Left hindlimb (tissue), 1 donor: Measurements from ENCODE around the gene SLC30A2.

ENCODE experiments used
- DNase-seq: peaks from one replicate; pipeline ENCODE4 v3.0.0-alpha.2; 2018

The SLC30A2 gene

GRCh38 chr1:26037904-26038303 lies 8.0 kb downstream of the SLC30A2 start:
- DNase-seq: no peak

- no peak for DNase-seq
Observed at GRCh38 chr1:26036756-26037281, 9.1 kb downstream of the SLC30A2 start.

GRCh38 chr1:26035959-26036755 lies 9.8 kb downstream of the SLC30A2 start:
- peak; percentile 85 for DNase-seq

- DNase-seq: peak; percentile 92
Observed at GRCh38 chr1:26035203-26035958, 10.5 kb downstream of the SLC30A2 start.

GRCh38 chr1:26034504-26035202 lies 11.3 kb downstream of the SLC30A2 start:
- no peak for DNase-seq

GRCh38 chr1:26032656-26033357 lies 13.1 kb downstream of the SLC30A2 start:
- no peak for DNase-seq

- no peak for DNase-seq
Observed at GRCh38 chr1:26031611-26032220, 14.2 kb downstream of the SLC30A2 start.

- DNase-seq: no peak
Observed at GRCh38 chr1:26031196-26031595, 14.7 kb downstream of the SLC30A2 start.

GRCh38 chr1:26029864-26030481 lies 15.9 kb downstream of the SLC30A2 start:
- DNase-seq: no peak

GRCh38 chr1:26029054-26029863 lies 16.7 kb downstream of the SLC30A2 start:
- no peak for DNase-seq

GRCh38 chr1:26028490-26028980 lies 17.4 kb downstream of the SLC30A2 start:
- peak; percentile 70 for DNase-seq

GRCh38 chr1:26027716-26028489 lies 18.0 kb downstream of the SLC30A2 start:
- DNase-seq: no peak

GRCh38 chr1:26025517-26025916 lies 20.4 kb downstream of the SLC30A2 start:
- no peak for DNase-seq

- no peak for DNase-seq
Observed at GRCh38 chr1:26025060-26025459, 20.9 kb downstream of the SLC30A2 start.

GRCh38 chr1:26023826-26024225 lies 22.1 kb downstream of the SLC30A2 start:
- no peak for DNase-seq

- DNase-seq: no peak
Observed at GRCh38 chr1:26023009-26023408, 22.9 kb downstream of the SLC30A2 start.

- DNase-seq: no peak
Observed at GRCh38 chr1:26022404-26022779, 23.5 kb downstream of the SLC30A2 start.

- DNase-seq: peak; percentile 88
Observed at GRCh38 chr1:26021647-26022403, 24.1 kb downstream of the SLC30A2 start, which contains the start of gene EXTL1. Gene EXTL1, plus strand, starts transcription at chr1:26021775. Its CDS starts 872 bp downstream, at chr1:26022647.
